LNCAP (cell line): ENCODE data around the gene LSMEM2.

Experiments
- TF ChIP-seq, protein P1 (sequence below): fragments of 450-650 bp; IDR thresholded peaks from 2 replicates; pipeline ENCODE4 v1.5.1; 2017; ENCODE audit warnings: mild to moderate bottlenecking

LSMEM2 gene

DNA sequence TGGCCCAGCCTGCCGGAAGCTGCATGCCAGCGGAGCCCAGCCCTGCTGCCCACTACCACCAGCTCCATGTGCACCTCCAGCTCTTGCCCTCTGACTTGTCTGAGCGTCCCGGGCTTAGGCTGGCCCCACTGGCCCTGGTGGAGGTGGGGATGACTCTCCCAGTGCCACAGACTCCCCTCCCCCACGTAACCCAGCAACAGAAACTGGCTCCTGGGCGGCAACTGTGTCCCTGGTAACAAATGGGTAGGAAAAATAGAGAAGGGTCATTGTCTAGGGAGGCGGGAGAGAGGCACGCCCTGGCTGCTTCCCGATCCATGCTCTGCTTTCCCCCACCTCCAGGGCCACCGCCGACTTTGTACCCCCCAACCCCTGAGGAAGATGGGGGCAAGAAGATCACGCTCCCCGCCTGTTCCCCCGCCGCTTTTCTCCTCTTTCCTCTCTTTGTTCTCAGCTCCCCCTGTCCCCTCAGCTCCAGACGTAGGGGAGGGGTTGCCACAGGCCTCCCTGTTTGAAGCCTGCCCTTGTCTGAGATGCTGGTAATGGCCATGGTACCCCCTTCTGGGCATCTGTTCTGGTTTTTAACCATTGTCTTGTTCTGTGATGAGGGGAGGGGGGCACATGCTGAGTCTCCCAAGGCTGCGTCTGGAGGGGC, 20.7 kb upstream of the LSMEM2 start:
- TF ChIP-seq, protein P1, sequence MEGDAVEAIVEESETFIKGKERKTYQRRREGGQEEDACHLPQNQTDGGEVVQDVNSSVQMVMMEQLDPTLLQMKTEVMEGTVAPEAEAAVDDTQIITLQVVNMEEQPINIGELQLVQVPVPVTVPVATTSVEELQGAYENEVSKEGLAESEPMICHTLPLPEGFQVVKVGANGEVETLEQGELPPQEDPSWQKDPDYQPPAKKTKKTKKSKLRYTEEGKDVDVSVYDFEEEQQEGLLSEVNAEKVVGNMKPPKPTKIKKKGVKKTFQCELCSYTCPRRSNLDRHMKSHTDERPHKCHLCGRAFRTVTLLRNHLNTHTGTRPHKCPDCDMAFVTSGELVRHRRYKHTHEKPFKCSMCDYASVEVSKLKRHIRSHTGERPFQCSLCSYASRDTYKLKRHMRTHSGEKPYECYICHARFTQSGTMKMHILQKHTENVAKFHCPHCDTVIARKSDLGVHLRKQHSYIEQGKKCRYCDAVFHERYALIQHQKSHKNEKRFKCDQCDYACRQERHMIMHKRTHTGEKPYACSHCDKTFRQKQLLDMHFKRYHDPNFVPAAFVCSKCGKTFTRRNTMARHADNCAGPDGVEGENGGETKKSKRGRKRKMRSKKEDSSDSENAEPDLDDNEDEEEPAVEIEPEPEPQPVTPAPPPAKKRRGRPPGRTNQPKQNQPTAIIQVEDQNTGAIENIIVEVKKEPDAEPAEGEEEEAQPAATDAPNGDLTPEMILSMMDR, result no peak

DNA sequence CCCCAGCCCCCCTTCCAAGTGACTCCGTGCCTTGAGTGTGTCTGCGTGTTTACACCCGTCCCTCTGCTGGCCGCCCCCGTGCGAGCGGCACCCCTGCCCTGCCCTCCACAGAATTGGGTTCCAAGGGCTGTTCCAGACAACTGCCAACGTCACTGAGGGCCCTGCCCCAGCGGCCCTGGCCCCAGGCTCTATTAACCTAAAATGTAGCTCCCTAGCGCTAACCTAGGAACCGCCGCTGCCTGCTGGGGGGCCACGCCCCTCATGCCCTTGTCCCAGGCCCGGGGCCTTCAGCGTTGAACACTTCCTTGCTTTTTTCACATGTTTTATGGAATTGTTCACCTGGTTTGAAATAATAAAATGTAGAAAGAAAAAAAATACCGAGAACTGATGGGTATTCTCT, 19.9 kb upstream of the LSMEM2 start:
- TF ChIP-seq, protein P1, result no peak

DNA sequence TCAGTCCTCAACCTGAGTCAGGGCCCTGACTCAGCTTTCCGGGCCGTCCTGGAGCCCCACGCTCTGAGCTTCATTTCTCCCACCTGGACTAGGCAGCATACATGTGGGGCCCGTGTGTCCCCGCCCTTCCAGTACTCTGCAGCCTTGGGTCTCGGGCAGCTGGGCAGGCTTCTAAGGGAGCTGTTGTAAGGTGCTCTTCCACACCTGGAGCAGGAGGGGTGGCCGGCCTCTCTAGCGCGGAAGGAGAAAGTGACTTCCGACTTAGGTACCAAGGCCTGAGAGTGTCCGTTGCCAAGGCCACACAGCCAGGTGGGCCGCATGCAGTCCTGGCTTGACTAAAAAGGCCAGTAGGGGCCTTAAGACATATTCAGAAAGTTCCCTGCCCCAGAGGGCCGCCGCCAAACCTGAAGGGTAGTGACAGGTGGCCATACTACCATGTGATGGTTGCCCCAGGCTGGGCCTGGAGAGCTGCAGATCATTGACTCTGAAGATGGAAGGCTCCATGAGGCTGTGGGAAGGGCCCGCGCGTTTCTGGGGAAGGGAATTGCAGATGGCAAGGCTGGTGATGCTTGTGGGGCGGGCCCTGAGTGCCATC, 19.4 kb upstream of the LSMEM2 start:
- TF ChIP-seq, protein P1, result no peak

DNA sequence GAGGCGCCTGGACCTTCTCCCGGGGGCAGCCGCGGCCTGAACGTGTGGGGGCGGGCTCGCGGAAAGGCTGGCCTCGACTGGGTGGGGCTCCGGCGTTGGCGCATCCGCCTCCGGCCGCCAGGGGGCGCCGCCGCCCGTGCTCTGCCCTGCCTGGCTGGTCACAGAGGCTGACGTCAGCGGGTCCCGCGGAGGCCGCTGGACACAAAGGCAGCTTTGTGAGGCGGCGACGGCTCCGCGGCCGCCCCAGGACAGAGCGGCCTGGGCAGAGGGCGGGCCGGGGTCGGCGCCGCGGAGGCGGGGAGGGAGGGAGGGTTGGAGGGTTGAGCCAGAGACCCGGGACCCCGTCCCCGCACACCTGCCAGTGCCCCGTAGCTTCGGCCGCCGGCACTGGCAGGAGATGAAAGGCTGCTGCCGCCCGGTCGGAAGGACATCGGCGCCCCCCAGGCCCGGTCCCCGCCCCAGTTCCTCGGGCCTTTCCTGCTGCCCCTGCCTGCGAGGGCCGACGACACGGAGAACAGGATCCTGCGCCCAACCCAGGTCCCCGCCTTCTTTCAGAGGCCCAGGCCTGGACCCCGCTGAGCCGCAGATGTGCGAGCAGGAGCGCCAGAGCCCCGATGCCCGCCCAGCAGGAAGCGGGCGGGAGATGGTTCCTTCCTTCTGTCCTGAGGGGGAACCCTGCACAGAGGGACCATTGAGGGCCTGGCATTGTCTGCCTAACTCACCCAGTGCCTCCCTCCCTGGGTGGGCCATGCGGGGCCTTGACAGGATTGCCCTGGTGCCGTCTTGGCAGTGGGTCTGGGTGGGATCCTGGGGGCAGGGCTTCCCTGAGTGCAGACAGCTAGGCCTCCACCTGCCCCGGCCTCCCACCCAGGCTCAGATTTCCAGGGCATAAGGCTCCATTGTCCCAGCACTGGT, 18.6 kb upstream of the LSMEM2 start:
- TF ChIP-seq, protein P1, result peak; percentile 98

DNA sequence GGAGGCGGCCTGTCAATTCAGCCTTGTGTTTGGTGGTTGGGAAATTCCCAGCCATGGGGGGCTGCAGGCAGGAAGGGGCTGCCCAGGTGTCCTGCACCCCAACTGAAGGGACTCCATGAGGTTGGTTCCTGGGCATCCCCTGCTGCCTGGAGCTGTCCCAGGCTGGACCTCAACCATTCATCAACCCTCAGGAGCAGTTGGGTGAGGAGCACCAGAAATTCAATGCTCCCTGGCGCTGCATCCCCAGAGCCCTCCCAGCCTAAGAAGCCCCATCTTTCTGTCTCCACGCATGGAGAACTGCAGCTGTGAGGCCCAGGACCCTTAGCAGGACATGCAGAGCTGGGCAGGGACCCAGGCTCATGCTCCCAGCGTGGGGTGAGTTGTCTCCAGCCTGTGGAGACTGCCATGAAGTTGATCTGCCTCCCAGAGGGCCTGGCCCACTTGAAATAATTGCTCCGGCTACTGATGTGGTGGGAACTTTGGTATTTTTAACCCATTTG, 17.9 kb upstream of the LSMEM2 start:
- TF ChIP-seq, protein P1, result no peak

DNA sequence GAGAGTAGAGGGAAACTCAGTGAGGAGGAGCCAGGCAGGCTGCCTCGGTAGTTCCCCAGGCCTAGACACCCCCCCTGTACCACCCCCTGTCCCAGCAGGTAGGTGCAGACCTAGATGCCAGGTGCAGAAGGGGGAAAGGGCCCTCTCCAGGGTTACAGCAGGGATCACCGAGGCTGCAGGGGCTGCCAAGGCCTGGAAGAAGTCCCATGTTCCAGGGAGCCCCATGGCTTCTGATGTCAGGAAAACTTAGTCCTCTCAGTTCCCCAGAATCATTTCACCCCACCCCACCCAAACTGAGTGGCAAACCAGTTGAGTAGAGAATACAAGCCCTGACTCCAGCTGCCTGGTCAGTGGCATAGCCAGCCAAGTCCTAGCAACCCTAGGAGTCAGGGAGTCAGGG, 17.4 kb upstream of the LSMEM2 start:
- TF ChIP-seq, protein P1, result no peak

DNA sequence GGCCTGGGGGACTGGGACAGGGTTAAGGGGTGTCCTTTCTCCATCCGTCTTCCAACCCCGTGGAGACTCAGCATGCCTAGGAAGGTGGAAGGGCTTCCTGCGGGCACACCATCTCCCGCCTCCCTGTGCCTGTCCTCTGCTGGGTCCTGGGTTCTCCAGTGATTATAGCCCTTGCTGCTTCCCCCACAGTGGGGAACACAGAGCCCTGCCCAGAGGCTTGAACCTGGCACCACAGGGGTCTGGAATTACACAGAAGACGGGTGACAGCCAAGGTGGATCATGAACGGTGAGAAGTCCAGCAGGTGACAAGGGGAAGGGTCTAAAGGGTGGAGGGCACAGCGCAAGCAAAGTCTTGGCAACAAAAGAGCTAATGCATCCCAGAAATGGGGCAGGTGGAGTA, 16.1 kb upstream of the LSMEM2 start:
- TF ChIP-seq, protein P1, result no peak
